ENCODE data around the gene PPP1R2.
"Not testable (repeated sequence)": the region's sequence is repeated elsewhere in the genome, so short reads cannot be mapped to it uniquely, and the experiment has no call there.

PPP1R2 gene

DNA sequence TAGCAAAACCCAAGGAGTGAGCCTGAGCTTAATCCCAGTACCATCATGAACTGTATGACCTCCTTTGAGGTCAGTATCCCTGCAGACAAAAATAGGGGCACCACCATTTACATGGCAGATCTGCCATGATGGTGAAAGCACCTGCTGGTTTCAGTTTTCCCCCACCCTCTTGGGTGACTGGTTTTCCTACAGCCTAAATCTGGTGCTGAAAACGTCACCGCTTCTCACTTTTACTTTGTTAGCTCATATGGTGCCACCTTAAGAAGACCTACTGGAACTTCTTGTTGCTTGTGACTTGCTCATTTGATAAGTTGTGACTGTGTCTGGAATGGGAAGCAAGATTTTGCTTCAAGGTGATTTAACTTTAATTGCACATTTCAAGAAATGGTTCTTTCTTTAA, 5.1 kb downstream of the PPP1R2 start:
- no peak for DNase-seq (ENCODE audit: low read depth in 2 of 2)

DNA sequence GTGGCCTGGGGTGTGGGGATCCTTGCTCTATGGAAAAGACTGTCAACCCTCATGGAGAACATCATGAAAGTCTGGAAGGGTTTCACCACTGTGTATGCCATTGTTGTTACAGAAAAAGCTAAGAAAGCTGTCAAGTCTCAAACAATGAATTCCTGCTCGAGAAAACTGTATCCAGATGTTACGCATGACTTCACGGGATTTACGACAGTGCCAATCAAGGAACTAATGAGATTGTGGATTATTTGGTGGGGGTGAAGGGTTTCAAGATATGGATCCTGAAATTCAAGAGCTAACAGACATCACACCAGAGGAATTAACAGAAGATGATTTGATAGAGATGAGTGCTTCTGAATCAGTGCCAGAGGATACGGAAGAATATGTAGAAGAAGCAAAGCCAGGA, 7.8 kb downstream of the PPP1R2 start:
- DNase-seq (ENCODE audit: low read depth in 2 of 2): no peak

GRCh38 chr3:195532834-195533233, 10.3 kb downstream of the PPP1R2 start:
- DNase-seq (ENCODE audit: low read depth in 2 of 2): no peak

- DNase-seq (ENCODE audit: low read depth in 2 of 2): no peak
Observed at GRCh38 chr3:195532345-195532744, 10.8 kb downstream of the PPP1R2 start.

DNA sequence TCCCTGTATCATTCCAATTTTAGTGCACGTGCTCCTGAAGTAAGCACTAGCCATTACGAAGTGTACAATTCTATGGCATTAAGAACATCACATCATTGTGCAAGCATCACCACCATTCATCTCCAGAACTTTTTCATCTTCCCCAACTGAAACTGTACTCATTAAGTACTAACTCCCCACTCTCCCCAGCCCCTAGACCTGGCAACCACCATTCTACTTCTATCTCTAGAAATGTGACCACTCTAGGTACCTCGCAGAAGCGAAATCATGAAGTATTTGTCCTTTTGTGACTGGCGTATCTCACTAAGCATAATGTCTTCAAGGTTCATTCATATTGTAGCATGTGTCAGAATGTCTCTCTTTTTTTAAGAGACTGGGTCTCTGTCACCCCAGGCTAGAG, 11.4 kb downstream of the PPP1R2 start:
- no peak for DNase-seq (ENCODE audit: low read depth in 2 of 2)

DNA sequence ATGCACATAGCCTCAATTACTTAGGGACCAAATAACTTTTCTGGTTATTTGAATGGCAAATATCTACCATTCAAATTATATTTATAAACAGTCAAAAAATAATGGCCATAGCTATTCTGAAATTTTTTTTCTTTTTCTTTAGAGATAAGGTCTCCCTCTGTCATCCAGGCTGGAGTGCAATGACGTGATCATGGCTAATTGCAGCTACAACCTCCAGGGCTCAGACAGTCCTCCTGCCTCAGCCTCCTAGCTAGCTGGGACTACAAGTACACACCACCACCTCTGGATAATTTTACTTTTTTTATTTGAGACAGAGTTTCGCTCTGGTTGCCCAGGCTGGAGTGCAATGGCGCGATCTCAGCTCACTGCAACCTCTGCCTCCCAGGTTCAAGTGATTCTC, 16.6 kb downstream of the PPP1R2 start:
- DNase-seq (ENCODE audit: low read depth in 2 of 2): no peak

DNA sequence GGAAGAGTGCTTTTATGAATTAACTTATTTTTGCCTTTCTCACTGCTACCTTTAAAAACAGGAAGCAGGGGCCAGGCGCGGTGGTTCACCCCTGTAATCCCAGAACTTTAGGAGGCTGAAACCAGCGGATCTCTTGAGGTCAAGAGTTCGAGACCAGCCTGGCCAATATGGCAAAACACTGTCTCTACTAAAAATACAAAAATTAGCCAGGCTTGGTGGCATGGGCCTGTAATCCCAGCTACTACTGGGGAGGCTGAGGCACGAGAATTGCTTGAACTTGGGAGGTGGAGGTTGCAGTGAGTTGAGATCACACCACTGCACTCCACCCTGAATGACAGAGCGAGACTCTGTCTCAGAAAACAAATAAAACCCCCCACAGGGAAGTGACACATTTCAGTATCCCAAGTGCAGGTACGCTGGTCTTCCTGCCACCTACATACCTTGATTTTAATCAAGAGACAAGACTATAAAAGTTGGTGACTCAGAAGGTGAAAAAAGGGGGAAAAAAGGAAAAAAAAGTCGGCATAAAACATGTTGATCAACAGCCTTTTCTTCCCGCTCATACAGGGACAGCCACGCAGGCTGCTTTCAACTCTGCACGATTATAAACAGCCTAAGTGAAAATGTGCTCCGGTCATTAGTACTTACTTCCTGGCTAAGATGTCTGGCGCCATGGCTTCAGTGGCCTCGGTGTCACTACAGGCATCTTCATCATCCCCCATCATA, 18.8 kb downstream of the PPP1R2 start:
- no peak for DNase-seq (ENCODE audit: low read depth in 2 of 2)

DNA sequence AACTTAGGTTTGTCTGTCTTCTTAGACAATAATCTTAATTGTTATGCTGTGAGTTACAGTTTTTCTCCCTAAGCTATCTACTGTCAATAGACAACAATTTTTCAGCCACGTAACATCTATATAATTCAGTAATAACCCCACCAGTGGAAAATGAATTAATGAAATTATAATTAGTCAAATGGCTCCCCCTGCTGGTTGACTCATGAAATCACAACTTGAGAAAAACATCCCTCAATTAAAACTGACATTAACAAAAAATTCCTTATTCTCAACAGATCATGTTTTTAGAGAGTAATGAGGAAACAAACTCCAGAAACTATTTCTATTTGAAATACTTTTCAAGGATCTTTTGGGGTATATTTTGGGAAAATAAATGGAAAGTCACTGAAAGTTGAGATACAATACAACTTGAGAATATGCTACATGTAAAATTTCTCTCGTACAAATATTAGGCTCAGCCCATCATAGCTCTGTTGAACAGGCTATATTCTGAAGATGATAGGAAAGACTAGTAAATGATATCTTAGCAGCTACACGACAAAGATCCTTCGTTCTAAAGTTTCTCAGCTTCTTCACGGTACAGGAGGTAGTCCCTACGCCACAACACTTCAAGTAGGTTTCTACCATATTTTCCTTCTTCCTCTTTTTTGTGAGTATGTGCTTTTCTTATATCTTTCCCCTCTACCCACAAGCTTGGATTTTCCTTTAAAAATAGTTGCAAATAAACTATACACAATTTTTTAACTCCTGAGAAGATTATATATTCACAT, 20.7 kb downstream of the PPP1R2 start:
- DNase-seq (ENCODE audit: low read depth in 2 of 2): peak in 1 of 2 experiments; percentile 20

- no peak for DNase-seq (ENCODE audit: low read depth in 2 of 2)
Observed at GRCh38 chr3:195517030-195517429, 26.1 kb downstream of the PPP1R2 start.

- not testable (repeated sequence) for DNase-seq (ENCODE audit: low read depth in 2 of 2)
Observed at GRCh38 chr3:195514610-195515235, 28.4 kb downstream of the PPP1R2 start.

DNA sequence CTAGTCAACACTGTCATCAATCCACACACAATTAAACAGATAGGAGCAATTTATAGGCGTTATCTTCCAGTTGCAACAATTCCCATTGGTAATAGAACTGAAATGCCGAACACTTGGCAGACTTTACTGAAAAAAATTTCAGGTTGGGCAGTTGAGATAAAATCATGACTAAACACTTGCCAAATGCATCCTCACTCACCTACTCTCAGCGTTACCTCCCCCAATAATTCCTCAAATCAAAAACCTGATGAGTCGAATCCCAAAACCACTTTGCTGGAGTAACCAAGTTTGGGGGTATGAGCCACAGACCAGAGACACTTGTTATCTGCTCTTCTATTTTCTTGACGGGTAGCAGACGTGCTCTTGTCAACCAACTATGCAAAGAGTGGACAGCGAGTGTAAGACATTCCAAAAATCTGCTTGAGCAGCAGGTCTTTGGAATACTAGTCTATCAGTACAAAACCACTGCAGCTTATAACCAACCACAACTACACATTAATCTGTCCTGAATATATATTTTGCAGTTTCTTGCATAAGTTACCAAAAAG, 30.3 kb downstream of the PPP1R2 start:
- no peak for DNase-seq (ENCODE audit: low read depth in 2 of 2)

- DNase-seq (ENCODE audit: low read depth in 2 of 2): no peak
Observed at GRCh38 chr3:195511136-195511535, 32.0 kb downstream of the PPP1R2 start.

DNA sequence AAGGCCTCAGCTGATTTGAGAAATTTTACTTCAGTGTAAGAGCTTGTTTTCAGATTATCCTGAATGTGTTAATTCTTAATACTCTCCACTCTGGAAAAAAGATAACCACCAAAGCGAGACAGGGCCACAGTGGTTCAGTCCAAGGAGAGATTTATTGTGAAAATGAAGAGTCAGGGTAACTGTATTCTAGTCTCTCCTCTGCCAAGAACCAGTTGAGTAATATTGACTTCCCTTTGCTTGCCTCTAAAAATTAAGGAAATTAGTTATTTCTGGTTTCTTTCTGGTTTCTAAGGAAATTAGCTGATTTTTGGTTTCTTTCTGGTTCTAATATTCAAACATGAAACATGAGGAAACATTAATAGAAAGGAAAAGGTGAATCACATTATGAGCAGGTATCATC, 34.9 kb downstream of the PPP1R2 start:
- DNase-seq (ENCODE audit: low read depth in 2 of 2): no peak

DNA sequence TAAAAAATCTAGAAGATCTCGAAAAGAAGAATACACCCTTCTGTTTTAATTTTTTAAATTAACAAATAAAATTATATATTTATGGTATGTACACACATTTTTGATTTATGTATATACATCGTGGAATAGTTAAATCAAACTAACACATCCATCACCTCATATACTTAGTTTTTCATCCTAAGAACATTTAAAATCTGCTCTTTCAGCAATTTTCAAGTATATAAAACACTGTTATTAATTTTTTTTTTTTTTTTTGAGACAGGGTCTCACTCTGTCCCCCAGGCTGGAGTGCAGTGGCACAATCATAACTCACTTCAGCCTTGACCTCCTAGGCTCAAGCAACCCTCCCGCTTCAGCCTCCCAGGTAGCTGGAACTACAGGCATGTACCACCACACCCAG, 67.5 kb downstream of the PPP1R2 start:
- DNase-seq (ENCODE audit: low read depth in 2 of 2): no peak

- not testable (repeated sequence) for DNase-seq (ENCODE audit: low read depth in 2 of 2)
Observed at GRCh38 chr3:195475116-195475515, 68.0 kb downstream of the PPP1R2 start.

DNA sequence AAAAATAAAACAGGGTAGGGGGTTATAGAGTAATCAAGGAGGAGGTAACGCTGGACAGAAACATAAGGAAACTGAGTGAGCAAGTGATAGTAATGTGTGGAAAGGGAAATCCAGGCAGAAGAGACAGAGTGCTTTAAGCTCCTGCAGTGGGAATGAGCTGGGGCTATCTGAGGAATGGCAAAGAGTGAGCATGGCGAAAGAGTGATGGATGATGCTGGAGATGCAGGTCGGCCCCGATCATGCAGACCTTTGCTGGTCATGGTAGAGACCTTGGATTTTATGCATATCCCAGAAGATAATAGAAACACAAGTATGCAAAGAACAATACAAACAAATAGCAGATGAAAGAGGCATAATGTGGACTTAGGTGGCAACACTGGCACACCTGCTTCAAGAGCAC, 74.3 kb downstream of the PPP1R2 start:
- DNase-seq (ENCODE audit: low read depth in 2 of 2): no peak

- no peak for DNase-seq (ENCODE audit: low read depth in 2 of 2)
Observed at GRCh38 chr3:195468391-195468776, 74.7 kb downstream of the PPP1R2 start.

DNA sequence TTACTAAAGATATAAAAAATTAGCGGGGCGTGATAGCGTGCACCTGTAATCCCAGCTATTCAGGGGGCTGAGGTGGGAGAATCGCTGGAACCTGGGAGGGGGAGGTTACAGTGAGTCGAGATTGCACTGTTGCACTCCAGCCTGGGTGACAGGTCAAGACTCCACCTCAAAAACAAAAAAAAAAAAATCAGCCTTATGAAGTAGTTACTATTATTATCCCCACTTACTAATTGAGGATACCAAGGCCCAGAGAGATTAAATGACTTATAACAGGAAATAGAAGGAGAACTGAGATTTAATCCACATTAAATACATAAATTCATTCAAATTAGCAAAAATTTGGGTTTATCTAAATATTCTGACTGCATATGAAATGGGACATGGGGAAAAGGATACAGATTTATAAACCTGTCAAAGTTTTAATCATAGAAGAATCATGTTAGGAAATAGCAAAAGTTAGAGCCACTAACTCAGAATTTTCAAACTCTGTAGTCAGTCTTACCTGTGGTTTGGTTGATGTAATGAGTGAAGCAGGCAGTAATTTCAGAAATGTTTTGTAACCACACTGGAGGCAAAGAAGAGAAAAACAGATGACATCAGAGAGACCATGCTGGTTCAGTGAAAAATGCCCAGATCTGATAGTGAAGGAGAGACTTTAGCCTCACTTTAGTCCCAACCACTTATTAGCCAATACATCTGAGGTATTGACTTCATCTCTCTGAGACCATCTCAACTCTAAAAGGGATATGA, 75.3 kb downstream of the PPP1R2 start:
- DNase-seq (ENCODE audit: low read depth in 2 of 2): peak; percentile 25 to 33

DNA sequence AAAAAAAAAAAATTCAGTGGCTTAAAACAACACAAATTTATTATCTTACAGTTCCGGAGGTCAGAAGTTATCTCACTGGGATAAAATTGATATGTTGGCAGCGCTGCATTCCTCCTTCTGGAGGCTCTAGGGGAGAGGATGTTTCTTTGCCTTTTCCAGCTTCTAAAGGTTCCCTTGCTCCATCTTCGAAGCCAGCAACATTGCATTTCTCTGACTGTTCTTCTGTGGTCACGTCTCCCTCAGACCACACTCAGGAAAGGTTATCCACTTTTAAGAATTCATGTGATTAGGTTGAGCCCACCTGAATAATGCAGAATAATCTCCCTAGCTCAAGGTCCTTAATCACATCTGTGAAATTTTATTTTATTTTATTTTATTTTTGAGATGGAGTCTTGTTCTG, 76.9 kb downstream of the PPP1R2 start:
- no peak for DNase-seq (ENCODE audit: low read depth in 2 of 2)
